H1 (cell line): ENCODE results near the gene CACNA2D3. TPM values are rescaled to one million over a fixed set of nuclear protein-coding genes. Genes with fewer than 3 reads are reported as not detected.

Experiments
- CTCF ChIA-PET: fragments of 300-600 bp; sonication (Branson Sonifier 250); formaldehyde crosslinking; loops from one replicate; lab custom pipeline; 2021; ENCODE audit not compliant: partially characterized antibody; lab: Charles Lee
- POLR2A ChIA-PET: fragments of 300-600 bp; sonication (Branson Sonifier 250); formaldehyde crosslinking; loops from one replicate; lab custom pipeline; 2021; ENCODE audit warnings: inconsistent platforms; ENCODE audit not compliant: partially characterized antibody; lab: Charles Lee
- DNase-seq, 2 experiments: peaks; one replicate each; pipeline versions ENCODE4 v3.0.0 to v3.0.0-alpha.2; 2010 to 2022; ENCODE audit warnings: low spot score in 2 of 2, low read depth in 1 of 2, mixed read lengths in 1 of 2
- FAIRE-seq: peaks from 2 replicates; lab custom pipeline; 2011; peaks lifted over from hg19 to GRCh38; lab: Jason Lieb, UNC
- H2AFZ ChIP-seq: 2 replicates; pipeline ENCODE4 v1.8.1; 2012; ENCODE audit warnings: low read length, inconsistent platforms
- H2AK5ac ChIP-seq: 2 replicates; pipeline ENCODE4 v1.6.1; 2013; ENCODE audit warnings: low read depth, low read length
- H2BK120ac ChIP-seq: replicated peaks from 2 replicates; pipeline ENCODE3; 2013; ENCODE audit warnings: low read depth, low read length, inconsistent platforms
- H2BK12ac ChIP-seq: 2 replicates; pipeline ENCODE4 v1.6.1; 2013; ENCODE audit warnings: low read depth, low read length
- H2BK15ac ChIP-seq: 2 replicates; pipeline ENCODE4 v1.6.1; 2013; ENCODE audit warnings: low read length
- H2BK20ac ChIP-seq: 2 replicates; pipeline ENCODE4 v1.6.1; 2013; ENCODE audit warnings: low read length
- H2BK5ac ChIP-seq: 2 replicates; pipeline ENCODE4 v1.6.1; 2013; ENCODE audit warnings: low read depth, low read length
- H3K14ac ChIP-seq: 2 replicates; pipeline ENCODE4 v1.6.1; 2013; ENCODE audit warnings: inconsistent platforms; ENCODE audit not compliant: insufficient read length
- H3K18ac ChIP-seq: 2 replicates; pipeline ENCODE4 v1.6.1; 2013; ENCODE audit warnings: low read length; ENCODE audit errors: extremely low read depth
- H3K23ac ChIP-seq: 2 replicates; pipeline ENCODE4 v1.6.1; 2013; ENCODE audit warnings: inconsistent platforms; ENCODE audit not compliant: insufficient read length
- H3K23me2 ChIP-seq: 2 replicates; pipeline ENCODE4 v1.6.1; 2013; ENCODE audit warnings: low read depth, low read length
- H3K27ac ChIP-seq: 2 replicates; pipeline ENCODE4 v1.6.1; 2011; ENCODE audit warnings: low read depth, low read length, inconsistent platforms
- H3K27me3 ChIP-seq, 4 experiments: replicated peaks in 1 of 4; 1 replicate in 1 of 4; 2 replicates in 3 of 4; pipeline versions ENCODE4 v1.6.1 to v1.8.1; 2011 to 2013; ENCODE audit warnings: low read length in 3 of 4, mild to moderate bottlenecking in 3 of 4, inconsistent platforms in 2 of 4, mixed read lengths in 2 of 4, moderate library complexity in 1 of 4; ENCODE audit not compliant: control insufficient read depth in 3 of 4, insufficient read depth in 3 of 4; ENCODE audit errors: extremely low read depth in 1 of 4
- H3K36me3 ChIP-seq, 4 experiments: 2 replicates each; pipeline versions ENCODE4 v1.6.1 to v1.8.1; 2011 to 2013; ENCODE audit warnings: mild to moderate bottlenecking in 4 of 4, low read length in 3 of 4, moderate library complexity in 2 of 4, control low read depth in 1 of 4, inconsistent platforms in 1 of 4; ENCODE audit not compliant: insufficient read depth in 4 of 4, control insufficient read depth in 2 of 4
- H3K4ac ChIP-seq: replicated peaks from 2 replicates; pipeline ENCODE3; 2013; ENCODE audit warnings: low read length, low read depth, mixed read lengths, inconsistent platforms; ENCODE audit not compliant: insufficient read length
- H3K4me1 ChIP-seq, 4 experiments: replicated peaks in 1 of 4; 1 replicate in 1 of 4; 2 replicates in 3 of 4; pipeline versions ENCODE4 v1.6.1 to v1.8.1; 2011 to 2013; ENCODE audit warnings: low read length in 3 of 4, inconsistent platforms in 2 of 4, mixed read lengths in 1 of 4; ENCODE audit not compliant: insufficient read depth in 4 of 4, control insufficient read depth in 3 of 4
- H3K4me2 ChIP-seq, 2 experiments: 2 replicates each; pipeline versions ENCODE4 v1.6.1 to v1.8.1; 2011 to 2013; ENCODE audit warnings: low read depth in 2 of 2, low read length in 2 of 2, control low read depth in 1 of 2, inconsistent platforms in 1 of 2, mild to moderate bottlenecking in 1 of 2; ENCODE audit not compliant: insufficient read depth in 1 of 2
- H3K4me3 ChIP-seq, 4 experiments: fragments of 200-600, 300-600 bp in 1 of 4; sonication (generic), shearing (Covaris generic), sonication (Bioruptor Twin) in 1 of 4; 2 replicates each; pipeline versions ENCODE4 v1.5.1 to v1.8.1; 2011 to 2016; ENCODE audit warnings: low read length in 4 of 4, low read depth in 3 of 4, control low read depth in 2 of 4, inconsistent platforms in 2 of 4, mild to moderate bottlenecking in 2 of 4, mixed read lengths in 1 of 4, moderate library complexity in 1 of 4; ENCODE audit not compliant: insufficient read depth in 2 of 4; ENCODE audit errors: extremely low read depth in 1 of 4
- H3K56ac ChIP-seq: replicated peaks from 2 replicates; pipeline ENCODE3; 2013; ENCODE audit warnings: low read depth, mild to moderate bottlenecking, mixed read lengths, low read length, inconsistent platforms; ENCODE audit not compliant: insufficient read length
- H3K79me1 ChIP-seq: 2 replicates; pipeline ENCODE4 v1.6.1; 2013; ENCODE audit warnings: low read depth, low read length, control low read depth
- H3K79me2 ChIP-seq, 2 experiments: 2 replicates each; pipeline versions ENCODE4 v1.6.1 to v1.8.1; 2012 to 2013; ENCODE audit warnings: low read length in 2 of 2, mild to moderate bottlenecking in 2 of 2, inconsistent platforms in 1 of 2; ENCODE audit not compliant: insufficient read depth in 2 of 2, control insufficient read depth in 1 of 2
- H3K9ac ChIP-seq, 4 experiments: replicated peaks in 1 of 4; 1 replicate in 1 of 4; 2 replicates in 3 of 4; pipeline versions ENCODE4 v1.6.1 to v1.8.1; 2011 to 2013; ENCODE audit warnings: low read depth in 3 of 4, low read length in 3 of 4, control low read depth in 2 of 4, mild to moderate bottlenecking in 2 of 4, moderate library complexity in 2 of 4, inconsistent platforms in 1 of 4; ENCODE audit errors: extremely low read depth in 1 of 4
- H3K9me3 ChIP-seq, 2 experiments: 2 replicates each; pipeline versions ENCODE4 v1.6.1 to v1.8.1; 2012 to 2013; ENCODE audit warnings: mild to moderate bottlenecking in 2 of 2, moderate library complexity in 2 of 2, control low read depth in 1 of 2, inconsistent platforms in 1 of 2, low read depth in 1 of 2, low read length in 1 of 2, mixed read lengths in 1 of 2; ENCODE audit not compliant: insufficient read depth in 2 of 2
- H4K20me1 ChIP-seq, 2 experiments: replicated peaks in 1 of 2; 2 replicates each; pipeline versions ENCODE3 to v1.8.1; 2011 to 2013; ENCODE audit warnings: inconsistent platforms in 2 of 2, low read length in 2 of 2, mild to moderate bottlenecking in 1 of 2; ENCODE audit not compliant: insufficient read depth in 2 of 2, control insufficient read depth in 1 of 2
- H4K5ac ChIP-seq: 2 replicates; pipeline ENCODE4 v1.6.1; 2013; ENCODE audit warnings: low read length, low read depth, mixed read lengths, inconsistent platforms; ENCODE audit not compliant: insufficient read length
- H4K8ac ChIP-seq: 2 replicates; pipeline ENCODE4 v1.8.0; 2013; ENCODE audit warnings: mild to moderate bottlenecking, moderate library complexity, low read length, inconsistent platforms; ENCODE audit not compliant: insufficient read depth; ENCODE audit errors: extremely low read depth
- H4K91ac ChIP-seq: replicated peaks from 2 replicates; pipeline ENCODE3; 2013; ENCODE audit warnings: low read length, mixed read lengths, inconsistent platforms; ENCODE audit not compliant: insufficient read length
- ASH2L ChIP-seq: fragments of 200-600, 300-600 bp; sonication (generic); IDR thresholded peaks from one replicate; pipeline ENCODE4 v1.7.1; 2017; ENCODE audit warnings: low read length
- BCL11A ChIP-seq, 2 experiments: IDR thresholded peaks; one replicate each; pipeline ENCODE4 v1.6.1; 2011; ENCODE audit warnings: low read depth in 2 of 2, low read length in 2 of 2, mild to moderate bottlenecking in 2 of 2
- BRCA1 ChIP-seq: IDR thresholded peaks from 2 replicates; pipeline ENCODE4 v1.6.1; 2012; ENCODE audit warnings: low read depth, low read length, improper control_type of control experiment
- CBX8 ChIP-seq: fragments of 300-800, 300-1000 bp; sonication (generic); IDR thresholded peaks from 2 replicates; pipeline ENCODE4 v1.7.1; 2016; ENCODE audit warnings: low read depth, low read length, borderline replicate concordance
- CHD1 ChIP-seq: IDR thresholded peaks from 2 replicates; pipeline ENCODE4 v1.6.1; 2012; ENCODE audit warnings: low read depth, low read length, improper control_type of control experiment
- EGR1 ChIP-seq: IDR thresholded peaks from 2 replicates; pipeline ENCODE4 v1.6.1; 2011; ENCODE audit warnings: low read depth, low read length, borderline replicate concordance
- FOSL1 ChIP-seq: IDR thresholded peaks from 2 replicates; pipeline ENCODE4 v1.6.1; 2011; ENCODE audit warnings: mild to moderate bottlenecking, low read depth, low read length, moderate library complexity; ENCODE audit not compliant: insufficient read depth
- GABPA ChIP-seq: IDR thresholded peaks from 2 replicates; pipeline ENCODE4 v1.6.1; 2011; ENCODE audit warnings: mild to moderate bottlenecking, low read length, moderate library complexity, borderline replicate concordance; ENCODE audit not compliant: insufficient read depth
- KDM1A ChIP-seq: fragments of 200-600, 300-600 bp; sonication (generic); IDR thresholded peaks from 2 replicates; pipeline ENCODE4 v1.7.1; 2016; ENCODE audit warnings: mild to moderate bottlenecking, low read length, borderline replicate concordance
- KDM4A ChIP-seq: IDR thresholded peaks from one replicate; pipeline ENCODE4 v1.7.1; 2012; ENCODE audit warnings: low read depth, mild to moderate bottlenecking, moderate library complexity, low read length, inconsistent platforms; ENCODE audit not compliant: severe bottlenecking
- NRF1 ChIP-seq: IDR thresholded peaks from 2 replicates; pipeline ENCODE4 v1.6.1; 2011; ENCODE audit warnings: mild to moderate bottlenecking, low read depth, low read length, improper control_type of control experiment
- POLR2AphosphoS5 ChIP-seq: IDR thresholded peaks from 2 replicates; pipeline ENCODE4 v1.6.1; 2011; ENCODE audit warnings: low read depth, low read length
- RXRA ChIP-seq: IDR thresholded peaks from 2 replicates; pipeline ENCODE4 v1.6.1; 2011; ENCODE audit warnings: low read depth, mild to moderate bottlenecking, low read length, moderate library complexity; ENCODE audit not compliant: insufficient read depth
- SAP30 ChIP-seq: fragments of 300-600 bp; sonication (generic); IDR thresholded peaks from 2 replicates; pipeline ENCODE4 v1.7.1; 2012; ENCODE audit warnings: low read length, moderate library complexity, mild to moderate bottlenecking, inconsistent platforms; ENCODE audit not compliant: insufficient read depth, insufficient replicate concordance
- TCF12 ChIP-seq: IDR thresholded peaks from 2 replicates; pipeline ENCODE4 v1.6.1; 2011; ENCODE audit warnings: low read depth, mild to moderate bottlenecking, low read length
- WGBS, 2 experiments: shearing (Covaris generic) in 1 of 2; methylation state at CpG; one replicate each; pipeline versions ENCODE4 v1.1.6 to v1.1.7; 2013 to 2015; ENCODE audit warnings: low lambda C conversion rate in 2 of 2, mixed read lengths in 2 of 2, inconsistent platforms in 1 of 2, low coverage in 1 of 2, missing lambda C conversion rate in 1 of 2; ENCODE audit not compliant: insufficient replicate concordance in 2 of 2, insufficient coverage in 1 of 2, insufficient read length in 1 of 2; ENCODE audit errors: extremely low coverage in 1 of 2, missing lambda C conversion rate in 1 of 2; 5-methylcytosine and 5-hydroxymethylcytosine counted together
- polyA plus RNA-seq, 7 experiments: library from polyadenylated mRNA; depleted of rRNA in 3 of 7; stranded (reverse) in 5 of 7; unstranded in 2 of 7; fragments of >200 nt in 5 of 7; fragments of 200-250 nt in 2 of 7; gene quantifications; 1 replicate in 5 of 7; 2 replicates in 1 of 7; 4 replicates in 1 of 7; pipeline versions ENCODE4 v1.2.1 to v1.2.3, GENCODE V29; 2011 to 2013; ENCODE audit warnings: missing spikeins in 2 of 7, mixed read lengths in 2 of 7
- total RNA-seq: library from RNA; stranded (reverse); fragmentation: NEBNext Ultra II Directional; extraction: Animal tissue kit (Norgen Biotek cat#: 25700); gene quantifications from 2 replicates; pipeline ENCODE4 v1.2.1, GENCODE V29; 2021

The CACNA2D3 gene
- total and polyA plus RNA-seq, 2 of the 8 experiments (the other 6 are each of a cell fraction or from before 2014, with no cell fraction given), result 1.5 to 1.8 TPM

GRCh38 chr3:54510506-54510905 lies 388.2 kb downstream of the CACNA2D3 start:
- no peak overlapping the region for H2BK12ac ChIP-seq
- no peak overlapping the region for H3K27ac ChIP-seq
- H3K56ac ChIP-seq, result no peak overlapping the region
- H3K23me2 ChIP-seq, result peaks cover 5% of the 10 kb centered on the region; the same call in 1 of the 2 replicates
- H2AK5ac ChIP-seq, result no peak overlapping the region
- no peak overlapping the region for H3K23ac ChIP-seq
- H3K27me3 ChIP-seq, result no peaks in the 10 kb centered on the region
- H3K18ac ChIP-seq, result no peak overlapping the region
- DNase-seq (peak in 1 of 2 experiments; percentile 10), FAIRE-seq (no peak)
- TF ChIP-seq ASH2L, result no peak
- TF ChIP-seq KDM1A, result no peak
- no peak for TF ChIP-seq SAP30
- TF ChIP-seq FOSL1, result no peak
- TF ChIP-seq NRF1, result no peak
- no peak for TF ChIP-seq RXRA
- no peak for TF ChIP-seq EGR1
- no peak for TF ChIP-seq BCL11A (IDR thresholded peaks at IDR 0.05; ENCODE audit: low read depth in 2 of 2, low read length in 2 of 2)
- no peak for TF ChIP-seq TCF12
- no peak for TF ChIP-seq KDM4A
- no peak for TF ChIP-seq CBX8
- TF ChIP-seq CHD1, result no peak
- TF ChIP-seq GABPA, result no peak
- no peak for TF ChIP-seq BRCA1
- TF ChIP-seq POLR2AphosphoS5, result no peak
- no peak overlapping the region for H4K91ac ChIP-seq
- H4K5ac ChIP-seq, result no peak overlapping the region
- H3K4ac ChIP-seq, result no peak overlapping the region
- no peak overlapping the region for H2BK5ac ChIP-seq
- H3K4me2 ChIP-seq, result no peak overlapping the region
- POLR2A ChIA-PET, result no interaction called here
- H3K14ac ChIP-seq, result no peak overlapping the region
- no peak overlapping the region for H2AFZ ChIP-seq
- no peaks in the 10 kb centered on the region for H3K79me1 ChIP-seq
- H3K9ac ChIP-seq, result no peak overlapping the region
- H3K4me1 ChIP-seq, result no peaks in the 10 kb centered on the region
- H2BK20ac ChIP-seq, result no peak overlapping the region
- no peaks in the 10 kb centered on the region for H4K20me1 ChIP-seq
- H3K79me2 ChIP-seq, result no peaks in the 10 kb centered on the region
- no peak overlapping the region for H2BK120ac ChIP-seq
- CTCF ChIA-PET, result interaction anchor here (0.6 to 1.2 kb wide), 2 partner anchors 24 to 338 kb away, joined by 3 to 4 read pairs; no protein-coding TSS in a partner anchor
- H3K4me3 ChIP-seq, result no peak overlapping the region
- no peaks in the 10 kb centered on the region for H3K9me3 ChIP-seq
- no peak overlapping the region for H2BK15ac ChIP-seq
- 89% methylated on average over 2 of the region's 2 CpGs; no CpG with 5 or more reads in 1 of the 2 experiments for WGBS, 2 experiments
- H3K36me3 ChIP-seq, result no peaks in the 10 kb centered on the region
- H4K8ac ChIP-seq, result no peak overlapping the region; the same call in 1 of the 2 replicates
